VCaP (cell line): ENCODE measurements around the gene DLGAP1.
A peak's percentile ranks its signal among the peaks of the same experiment; 100 is the strongest.

Source experiments
- H3K27ac ChIP-seq: fragments of 450-650 bp; 2 replicates; pipeline ENCODE4 v1.5.1; 2017
- TF ChIP-seq, protein P1 (sequence below): fragments of 450-650 bp; conservative IDR thresholded peaks from 2 replicates; pipeline ENCODE4 v1.5.1; 2017; ENCODE audit warnings: mild to moderate bottlenecking, moderate library complexity

DLGAP1 gene

DNA sequence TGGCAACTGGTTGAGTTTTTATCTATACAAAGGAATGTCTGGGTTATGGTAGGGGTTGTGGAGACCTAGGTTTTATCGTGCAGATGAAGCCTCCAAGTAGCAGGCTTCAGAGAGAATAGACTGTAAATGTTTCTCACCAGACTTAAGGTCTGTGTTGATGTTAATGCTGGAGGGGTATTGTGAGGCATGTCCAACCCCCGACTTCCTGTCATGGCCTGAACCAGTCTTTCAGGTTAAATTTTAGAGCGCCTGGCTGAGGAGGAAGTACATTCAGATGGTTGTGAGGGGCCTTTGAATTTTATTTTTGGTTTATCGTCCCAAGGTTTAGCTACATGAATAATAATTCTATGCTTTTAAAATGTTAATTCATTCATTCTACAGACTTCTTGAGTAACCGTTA, 435.1 kb downstream of the DLGAP1 start:
- no peak overlapping the region for H3K27ac ChIP-seq
- TF ChIP-seq, protein P1, sequence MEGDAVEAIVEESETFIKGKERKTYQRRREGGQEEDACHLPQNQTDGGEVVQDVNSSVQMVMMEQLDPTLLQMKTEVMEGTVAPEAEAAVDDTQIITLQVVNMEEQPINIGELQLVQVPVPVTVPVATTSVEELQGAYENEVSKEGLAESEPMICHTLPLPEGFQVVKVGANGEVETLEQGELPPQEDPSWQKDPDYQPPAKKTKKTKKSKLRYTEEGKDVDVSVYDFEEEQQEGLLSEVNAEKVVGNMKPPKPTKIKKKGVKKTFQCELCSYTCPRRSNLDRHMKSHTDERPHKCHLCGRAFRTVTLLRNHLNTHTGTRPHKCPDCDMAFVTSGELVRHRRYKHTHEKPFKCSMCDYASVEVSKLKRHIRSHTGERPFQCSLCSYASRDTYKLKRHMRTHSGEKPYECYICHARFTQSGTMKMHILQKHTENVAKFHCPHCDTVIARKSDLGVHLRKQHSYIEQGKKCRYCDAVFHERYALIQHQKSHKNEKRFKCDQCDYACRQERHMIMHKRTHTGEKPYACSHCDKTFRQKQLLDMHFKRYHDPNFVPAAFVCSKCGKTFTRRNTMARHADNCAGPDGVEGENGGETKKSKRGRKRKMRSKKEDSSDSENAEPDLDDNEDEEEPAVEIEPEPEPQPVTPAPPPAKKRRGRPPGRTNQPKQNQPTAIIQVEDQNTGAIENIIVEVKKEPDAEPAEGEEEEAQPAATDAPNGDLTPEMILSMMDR = no peak

GRCh38 chr18:4017480-4017879, 437.6 kb downstream of the DLGAP1 start:
- TF ChIP-seq, protein P1 = peak; percentile 77
- H3K27ac ChIP-seq = no peak overlapping the region

DNA sequence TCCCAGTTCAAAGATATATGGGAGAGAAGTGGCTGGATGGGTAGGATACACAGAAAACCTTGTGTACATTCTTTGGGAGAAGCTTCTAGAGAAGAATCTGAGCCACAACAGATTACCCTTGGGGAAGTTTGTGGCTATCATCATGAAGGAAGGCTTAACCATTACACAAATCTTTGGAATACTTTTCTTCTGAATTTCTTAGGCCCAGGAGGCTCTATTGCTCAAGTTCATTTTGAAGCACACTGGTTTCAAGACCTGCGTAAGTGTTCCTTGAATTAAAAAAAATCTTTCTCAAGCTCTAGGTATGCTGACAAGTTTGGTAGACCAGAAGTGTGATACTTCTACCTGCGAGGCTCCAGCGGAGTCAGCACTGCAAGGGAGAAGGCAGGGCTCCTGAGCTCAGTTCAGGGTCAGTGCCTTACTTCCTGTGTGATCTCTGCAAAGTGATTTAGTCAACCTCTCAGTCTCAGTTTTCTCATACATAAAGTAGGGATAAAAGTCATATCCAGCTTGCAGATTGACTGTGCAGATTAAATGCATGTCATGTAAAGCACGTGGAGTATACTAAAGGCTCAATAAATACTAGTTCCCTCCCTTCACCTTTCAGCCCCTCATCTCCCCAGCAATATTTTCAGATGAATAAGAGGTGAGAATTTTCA, 438.6 kb downstream of the DLGAP1 start:
- TF ChIP-seq, protein P1 = no peak
- no peak overlapping the region for H3K27ac ChIP-seq

- no peak overlapping the region for H3K27ac ChIP-seq
- TF ChIP-seq, protein P1 = no peak
Measured at GRCh38 chr18:4007846-4008245, 447.3 kb downstream of the DLGAP1 start.

DNA sequence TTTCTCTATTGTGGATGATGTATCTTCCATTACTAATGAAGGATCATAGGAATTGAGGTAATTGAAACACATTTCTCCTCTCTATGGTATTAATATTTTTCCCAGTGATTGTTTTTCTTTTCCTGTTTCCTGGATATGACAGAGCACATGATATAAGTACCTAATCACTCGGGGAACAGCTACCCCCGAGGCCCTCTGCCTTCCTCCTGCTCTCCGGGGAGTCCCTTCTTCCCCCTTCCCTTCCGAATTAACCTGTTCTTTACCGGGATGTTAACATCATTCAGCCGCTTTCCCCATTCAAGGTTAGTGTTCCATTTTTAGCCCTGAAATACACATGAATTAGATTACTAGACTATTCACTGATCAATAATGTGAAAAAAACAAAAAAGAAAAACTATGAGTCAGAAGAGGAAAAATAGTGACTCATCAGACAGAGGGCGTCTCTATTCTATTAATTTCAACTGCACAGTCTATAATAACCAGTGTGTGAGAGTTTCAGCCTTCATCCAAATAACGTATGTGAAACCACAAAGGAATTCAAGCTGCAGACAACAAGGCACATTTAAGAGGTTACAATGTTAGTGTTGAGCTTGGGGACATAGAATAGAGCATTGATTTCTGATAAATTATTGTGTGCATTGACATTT, 450.8 kb downstream of the DLGAP1 start:
- TF ChIP-seq, protein P1 = no peak
- no peak overlapping the region for H3K27ac ChIP-seq

GRCh38 chr18:3998698-3999333, 456.3 kb downstream of the DLGAP1 start:
- H3K27ac ChIP-seq = no peak overlapping the region
- TF ChIP-seq, protein P1 = peak; percentile 91

DNA sequence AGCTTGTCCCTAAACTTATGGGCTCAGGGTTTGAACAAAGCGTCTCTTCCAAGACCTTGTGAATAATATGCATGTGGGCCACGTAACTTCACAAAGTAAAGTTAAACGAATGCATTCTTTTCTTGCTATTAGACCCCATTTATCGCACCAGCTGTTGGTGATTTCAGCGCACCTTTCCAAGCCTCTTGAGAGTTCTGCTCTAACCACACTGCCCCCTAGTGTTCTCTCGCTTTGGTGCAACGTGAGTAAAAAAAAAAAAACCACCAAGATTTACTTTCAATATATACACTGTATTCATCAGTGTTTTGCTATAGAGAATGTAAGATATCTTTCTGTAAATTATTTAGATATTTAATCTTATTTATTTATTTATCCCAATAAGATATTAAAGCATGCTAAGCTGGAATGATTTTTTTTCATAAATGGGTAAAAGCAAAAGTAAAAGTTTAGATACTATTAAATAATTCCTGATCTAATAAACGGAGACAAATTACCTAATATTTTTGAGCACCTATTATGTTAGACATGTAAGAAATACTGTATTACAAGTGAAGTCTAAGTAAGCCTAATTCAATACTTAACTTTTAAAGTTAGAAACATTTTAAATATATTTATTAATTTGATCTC, 459.5 kb downstream of the DLGAP1 start:
- H3K27ac ChIP-seq = no peak overlapping the region
- TF ChIP-seq, protein P1 = peak; percentile 91
